ENCODE measurements around the gene RPS2. TPM values are rescaled to one million over a fixed set of nuclear protein-coding genes. Genes with fewer than 3 reads are reported as not detected.

Gene RPS2
- total RNA-seq, 1 donor from 2014 or later = 545 TPM

Other genes starting within 250 kb of the RPS2 start
- gene NME3, start 193.3 kb downstream of the RPS2 start, total RNA-seq = 30.9 TPM
- gene EME2, start 192.0 kb downstream of the RPS2 start, total RNA-seq = 6.8 TPM
- 61.4 TPM for gene MRPS34, start 191.7 kb downstream of the RPS2 start, total RNA-seq
- 49.1 TPM for gene SPSB3, start 182.3 kb downstream of the RPS2 start, total RNA-seq
- gene NUBP2, start 181.9 kb downstream of the RPS2 start, total RNA-seq = 37.9 TPM
- gene IGFALS, start 171.1 kb downstream of the RPS2 start, total RNA-seq = 93.9 TPM
- gene HAGH, start 138.0 kb downstream of the RPS2 start, total RNA-seq = 176 TPM
- gene FAHD1, start 137.6 kb downstream of the RPS2 start, total RNA-seq = 53.4 TPM
- 0.20 TPM for gene MEIOB, start 92.7 kb downstream of the RPS2 start, total RNA-seq
- not detected for gene HS3ST6, start 46.4 kb downstream of the RPS2 start, total RNA-seq
- gene MSRB1, start 21.6 kb downstream of the RPS2 start, total RNA-seq = 124 TPM
- not detected for gene RPL3L, start 10.1 kb downstream of the RPS2 start, total RNA-seq
- gene NDUFB10, start 5.3 kb downstream of the RPS2 start, total RNA-seq = 88.6 TPM
- not detected for gene RNF151, start 2.0 kb upstream of the RPS2 start, total RNA-seq
- 18.6 TPM for gene TBL3, start 7.2 kb upstream of the RPS2 start, total RNA-seq
- 1.7 TPM for gene NOXO1, start 16.6 kb upstream of the RPS2 start, total RNA-seq
- gene GFER, start 19.4 kb upstream of the RPS2 start, total RNA-seq = 20.3 TPM
- gene SYNGR3, start 25.1 kb upstream of the RPS2 start, total RNA-seq = 0.30 TPM
- 29.9 TPM for gene ZNF598, start 45.0 kb upstream of the RPS2 start, total RNA-seq
- gene NPW, start 55.0 kb upstream of the RPS2 start, total RNA-seq = 8.5 TPM
- gene NHERF2, start 62.1 kb upstream of the RPS2 start, total RNA-seq = 334 TPM
- gene NTHL1, start 83.0 kb upstream of the RPS2 start, total RNA-seq = 109 TPM
- 117 TPM for gene TSC2, start 83.2 kb upstream of the RPS2 start, total RNA-seq
- gene PKD1, start 171.1 kb upstream of the RPS2 start, total RNA-seq = 65.0 TPM
- 10.2 TPM for gene RAB26, start 183.8 kb upstream of the RPS2 start, total RNA-seq
- 44.2 TPM for gene TRAF7, start 191.0 kb upstream of the RPS2 start, total RNA-seq
- 0.05 TPM for gene CASKIN1, start 231.8 kb upstream of the RPS2 start, total RNA-seq
- gene MLST8, start 240.6 kb upstream of the RPS2 start, total RNA-seq = 16.9 TPM
- gene BRICD5, start 246.0 kb upstream of the RPS2 start, total RNA-seq = 5.3 TPM